T-helper 17 cell (primary cell): ENCODE results near the gene CDCP1. TPM values are rescaled to one million over a fixed set of nuclear protein-coding genes. Genes with fewer than 3 reads are reported as not detected.

Experiments
- ATAC-seq: fragments of 150-1000 bp; cut with Tn5 transposase; 2 replicates; pipeline ENCODE4 v1.10.0; 2021; ENCODE audit warnings: mild to moderate bottlenecking, moderate library complexity
- DNase-seq, 3 donors: peaks; one replicate each; pipeline versions ENCODE4 v3.0.0 to v3.0.0-alpha.2; 2020 to 2021
- H3K9me3 ChIP-seq: one replicate; pipeline ENCODE4 v1.7.0; 2013; ENCODE audit warnings: low read length, mild to moderate bottlenecking; ENCODE audit not compliant: control insufficient read depth, poor library complexity, severe bottlenecking
- H3K27ac Mint-ChIP-seq: one replicate; pipeline ENCODE4 v1.8.0; 2022; ENCODE audit warnings: mild to moderate bottlenecking, moderate library complexity, mixed read lengths
- H3K27me3 Mint-ChIP-seq: one replicate; pipeline ENCODE4 v1.8.0; 2022; ENCODE audit warnings: mixed read lengths
- H3K36me3 Mint-ChIP-seq: one replicate; pipeline ENCODE4 v1.8.0; 2022; ENCODE audit warnings: low read depth, mixed read lengths
- H3K4me1 Mint-ChIP-seq: one replicate; pipeline ENCODE4 v1.8.0; 2022; ENCODE audit warnings: mild to moderate bottlenecking, mixed read lengths
- H3K4me3 Mint-ChIP-seq: one replicate; pipeline ENCODE4 v1.8.0; 2022; ENCODE audit warnings: mild to moderate bottlenecking, moderate library complexity, mixed read lengths
- total RNA-seq, 4 donors: library from RNA in 2 of 4; stranded (reverse) in 2 of 4; gene quantifications; one replicate each; pipeline ENCODE4 v1.2.3 and lab custom pipeline; 2022 to 2026

The CDCP1 gene
- total RNA-seq, 2 donors from 2014 or later = 0.31 to 0.32 TPM

GRCh38 chr3:45075821-45076625 is 70.2 kb downstream of the CDCP1 start:
- H3K36me3 Mint-ChIP-seq = peaks cover 8% of the 10 kb centered on the region
- peaks cover 19% of the 10 kb centered on the region for H3K27me3 Mint-ChIP-seq
- DNase-seq (no peak), ATAC-seq (no peak)
- peaks cover 3% of the 10 kb centered on the region for H3K4me1 Mint-ChIP-seq
- H3K9me3 ChIP-seq = no peaks in the 10 kb centered on the region
- H3K4me3 Mint-ChIP-seq = no peak overlapping the region
- no peak overlapping the region for H3K27ac Mint-ChIP-seq

GRCh38 chr3:45071075-45071474 is 75.1 kb downstream of the CDCP1 start:
- Mint-ChIP-seq H3K36me3 (peaks cover 3% of the 10 kb centered on the region), H3K4me1 (no peaks in the 10 kb centered on the region), H3K27ac (no peak overlapping the region), H3K4me3 (no peak overlapping the region), H3K27me3 (peaks cover 24% of the 10 kb centered on the region)
- H3K9me3 ChIP-seq = no peaks in the 10 kb centered on the region
- no peak for DNase-seq
- ATAC-seq = no peak

- peaks cover 15% of the 10 kb centered on the region for H3K4me1 Mint-ChIP-seq
- ATAC-seq (no peak), DNase-seq (no peak)
- no peak overlapping the region for H3K27ac Mint-ChIP-seq
- no peaks in the 10 kb centered on the region for H3K36me3 Mint-ChIP-seq
- H3K27me3 Mint-ChIP-seq = peaks cover 12% of the 10 kb centered on the region
- no peak overlapping the region for H3K4me3 Mint-ChIP-seq
- H3K9me3 ChIP-seq = no peaks in the 10 kb centered on the region
Measured at GRCh38 chr3:45067941-45068340, 78.2 kb downstream of the CDCP1 start.

GRCh38 chr3:45067486-45067885 is 78.7 kb downstream of the CDCP1 start:
- H3K4me1 Mint-ChIP-seq = peaks cover 15% of the 10 kb centered on the region
- no peak for ATAC-seq
- no peaks in the 10 kb centered on the region for H3K9me3 ChIP-seq
- H3K4me3 Mint-ChIP-seq = no peak overlapping the region
- no peak overlapping the region for H3K27ac Mint-ChIP-seq
- DNase-seq = no peak
- H3K36me3 Mint-ChIP-seq = no peaks in the 10 kb centered on the region
- peaks cover 12% of the 10 kb centered on the region for H3K27me3 Mint-ChIP-seq

GRCh38 chr3:45066109-45066801 is 79.9 kb downstream of the CDCP1 start:
- no peak for DNase-seq
- peaks cover 2% of the 10 kb centered on the region for H3K36me3 Mint-ChIP-seq
- no peaks in the 10 kb centered on the region for H3K9me3 ChIP-seq
- H3K4me1 Mint-ChIP-seq = peaks cover 17% of the 10 kb centered on the region
- no peak for ATAC-seq
- no peak overlapping the region for H3K27ac Mint-ChIP-seq
- H3K27me3 Mint-ChIP-seq = peaks cover 12% of the 10 kb centered on the region
- H3K4me3 Mint-ChIP-seq = no peak overlapping the region

GRCh38 chr3:45065373-45065720 is 80.8 kb downstream of the CDCP1 start:
- Mint-ChIP-seq H3K36me3 (peaks cover 2% of the 10 kb centered on the region), H3K4me3 (peak overlapping the region; percentile 83), H3K27ac (no peak overlapping the region), H3K4me1 (peaks cover 17% of the 10 kb centered on the region), H3K27me3 (peaks cover 12% of the 10 kb centered on the region)
- H3K9me3 ChIP-seq = no peaks in the 10 kb centered on the region
- ATAC-seq (no peak), DNase-seq (no peak)

GRCh38 chr3:45064512-45065372 is 81.4 kb downstream of the CDCP1 start:
- H3K27me3 Mint-ChIP-seq = peaks cover 12% of the 10 kb centered on the region

GRCh38 chr3:45062697-45063070 is 83.5 kb downstream of the CDCP1 start:
- Mint-ChIP-seq H3K4me1 (peaks cover 17% of the 10 kb centered on the region), H3K4me3 (no peak overlapping the region), H3K27ac (no peak overlapping the region), H3K36me3 (peaks cover 2% of the 10 kb centered on the region), H3K27me3 (no peaks in the 10 kb centered on the region)
- no peak for ATAC-seq
- no peaks in the 10 kb centered on the region for H3K9me3 ChIP-seq
- DNase-seq = no peak

More at GRCh38 chr3:45064512-45065372, 81.4 kb downstream of the CDCP1 start:
- peaks cover 17% of the 10 kb centered on the region for H3K4me1 Mint-ChIP-seq
- ATAC-seq (peak; percentile 44), DNase-seq (no peak)
- H3K27ac Mint-ChIP-seq = no peak overlapping the region
- no peaks in the 10 kb centered on the region for H3K9me3 ChIP-seq
- H3K36me3 Mint-ChIP-seq = peaks cover 2% of the 10 kb centered on the region
- H3K4me3 Mint-ChIP-seq = peak overlapping the region; percentile 83

GRCh38 chr3:45060165-45060892 is 85.8 kb downstream of the CDCP1 start:
- ATAC-seq = no peak
- no peaks in the 10 kb centered on the region for H3K9me3 ChIP-seq
- Mint-ChIP-seq H3K27me3 (peaks cover 5% of the 10 kb centered on the region), H3K27ac (no peak overlapping the region), H3K4me3 (no peak overlapping the region), H3K4me1 (peaks cover 12% of the 10 kb centered on the region), H3K36me3 (peaks cover 2% of the 10 kb centered on the region)
- no peak for DNase-seq

- no peak overlapping the region for H3K27ac Mint-ChIP-seq
- H3K9me3 ChIP-seq = no peaks in the 10 kb centered on the region
- peaks cover 5% of the 10 kb centered on the region for H3K4me1 Mint-ChIP-seq
- H3K4me3 Mint-ChIP-seq = no peak overlapping the region
- H3K27me3 Mint-ChIP-seq = peaks cover 5% of the 10 kb centered on the region
- peaks cover 2% of the 10 kb centered on the region for H3K36me3 Mint-ChIP-seq
- ATAC-seq (no peak), DNase-seq (no peak)
Measured at GRCh38 chr3:45059132-45059531, 87.0 kb downstream of the CDCP1 start.

- H3K4me3 Mint-ChIP-seq = no peak overlapping the region
- peaks cover 11% of the 10 kb centered on the region for H3K27me3 Mint-ChIP-seq
- H3K27ac Mint-ChIP-seq = peak overlapping the region; percentile 1
- no peaks in the 10 kb centered on the region for H3K9me3 ChIP-seq
- DNase-seq (no peak), ATAC-seq (no peak)
- peaks cover 12% of the 10 kb centered on the region for H3K4me1 Mint-ChIP-seq
- peaks cover 2% of the 10 kb centered on the region for H3K36me3 Mint-ChIP-seq
Measured at GRCh38 chr3:45057557-45057956, 88.6 kb downstream of the CDCP1 start.

- no peak overlapping the region for H3K27ac Mint-ChIP-seq
- H3K27me3 Mint-ChIP-seq = peaks cover 11% of the 10 kb centered on the region
Measured at GRCh38 chr3:45056608-45057301, 89.4 kb downstream of the CDCP1 start.

More at GRCh38 chr3:45056608-45057301, 89.4 kb downstream of the CDCP1 start:
- DNase-seq (no peak), ATAC-seq (no peak)
- no peaks in the 10 kb centered on the region for H3K9me3 ChIP-seq
- no peak overlapping the region for H3K4me3 Mint-ChIP-seq
- no peaks in the 10 kb centered on the region for H3K36me3 Mint-ChIP-seq
- peaks cover 10% of the 10 kb centered on the region for H3K4me1 Mint-ChIP-seq
